Coronary artery (tissue), 2 donors: ENCODE measurements around the gene THSD1.
A peak's percentile ranks its signal among the peaks of the same experiment; 100 is the strongest.

Experiments
- DNase-seq: peaks from one replicate; pipeline ENCODE4 v3.0.0-alpha.2; 2017; ENCODE audit warnings: low spot score
- H3K27ac ChIP-seq, 2 donors: fragments of 200-600 bp; sonication (generic); one replicate each; pipeline ENCODE4 v1.5.1; 2016 to 2019
- H3K4me3 ChIP-seq: fragments of 200-600 bp; sonication (generic); 2 replicates; pipeline ENCODE4 v1.5.1; 2016; ENCODE audit warnings: mild to moderate bottlenecking, moderate library complexity
- TF ChIP-seq, protein P1 (sequence below): fragments of 200-600 bp; sonication (generic); IDR thresholded peaks from one replicate; pipeline ENCODE4 v1.5.1; 2019; ENCODE audit warnings: antibody characterized with exemption

Gene THSD1

DNA sequence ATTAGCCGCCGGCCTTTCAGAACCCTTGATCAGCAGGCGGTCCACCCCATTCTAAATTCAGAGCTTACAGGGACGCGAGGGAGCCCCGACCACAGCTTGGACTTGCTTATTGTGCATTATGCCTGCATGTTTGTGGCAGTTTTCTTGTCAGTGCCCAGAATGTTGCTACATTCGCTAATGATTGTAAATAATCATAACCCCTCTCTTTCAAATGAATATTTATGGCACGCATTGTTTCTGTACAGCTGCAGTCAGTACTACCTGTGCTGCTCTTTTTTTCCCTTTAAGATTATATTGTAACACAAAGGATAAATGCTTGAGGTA is 44.8 kb upstream of the THSD1 start:
- TF ChIP-seq, protein P1, sequence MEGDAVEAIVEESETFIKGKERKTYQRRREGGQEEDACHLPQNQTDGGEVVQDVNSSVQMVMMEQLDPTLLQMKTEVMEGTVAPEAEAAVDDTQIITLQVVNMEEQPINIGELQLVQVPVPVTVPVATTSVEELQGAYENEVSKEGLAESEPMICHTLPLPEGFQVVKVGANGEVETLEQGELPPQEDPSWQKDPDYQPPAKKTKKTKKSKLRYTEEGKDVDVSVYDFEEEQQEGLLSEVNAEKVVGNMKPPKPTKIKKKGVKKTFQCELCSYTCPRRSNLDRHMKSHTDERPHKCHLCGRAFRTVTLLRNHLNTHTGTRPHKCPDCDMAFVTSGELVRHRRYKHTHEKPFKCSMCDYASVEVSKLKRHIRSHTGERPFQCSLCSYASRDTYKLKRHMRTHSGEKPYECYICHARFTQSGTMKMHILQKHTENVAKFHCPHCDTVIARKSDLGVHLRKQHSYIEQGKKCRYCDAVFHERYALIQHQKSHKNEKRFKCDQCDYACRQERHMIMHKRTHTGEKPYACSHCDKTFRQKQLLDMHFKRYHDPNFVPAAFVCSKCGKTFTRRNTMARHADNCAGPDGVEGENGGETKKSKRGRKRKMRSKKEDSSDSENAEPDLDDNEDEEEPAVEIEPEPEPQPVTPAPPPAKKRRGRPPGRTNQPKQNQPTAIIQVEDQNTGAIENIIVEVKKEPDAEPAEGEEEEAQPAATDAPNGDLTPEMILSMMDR, result no peak
- Histone ChIP-seq H3K27ac (peak overlapping the region; percentile 85 to 94), H3K4me3 (peak overlapping the region; percentile 77)
- no peak for DNase-seq

DNA sequence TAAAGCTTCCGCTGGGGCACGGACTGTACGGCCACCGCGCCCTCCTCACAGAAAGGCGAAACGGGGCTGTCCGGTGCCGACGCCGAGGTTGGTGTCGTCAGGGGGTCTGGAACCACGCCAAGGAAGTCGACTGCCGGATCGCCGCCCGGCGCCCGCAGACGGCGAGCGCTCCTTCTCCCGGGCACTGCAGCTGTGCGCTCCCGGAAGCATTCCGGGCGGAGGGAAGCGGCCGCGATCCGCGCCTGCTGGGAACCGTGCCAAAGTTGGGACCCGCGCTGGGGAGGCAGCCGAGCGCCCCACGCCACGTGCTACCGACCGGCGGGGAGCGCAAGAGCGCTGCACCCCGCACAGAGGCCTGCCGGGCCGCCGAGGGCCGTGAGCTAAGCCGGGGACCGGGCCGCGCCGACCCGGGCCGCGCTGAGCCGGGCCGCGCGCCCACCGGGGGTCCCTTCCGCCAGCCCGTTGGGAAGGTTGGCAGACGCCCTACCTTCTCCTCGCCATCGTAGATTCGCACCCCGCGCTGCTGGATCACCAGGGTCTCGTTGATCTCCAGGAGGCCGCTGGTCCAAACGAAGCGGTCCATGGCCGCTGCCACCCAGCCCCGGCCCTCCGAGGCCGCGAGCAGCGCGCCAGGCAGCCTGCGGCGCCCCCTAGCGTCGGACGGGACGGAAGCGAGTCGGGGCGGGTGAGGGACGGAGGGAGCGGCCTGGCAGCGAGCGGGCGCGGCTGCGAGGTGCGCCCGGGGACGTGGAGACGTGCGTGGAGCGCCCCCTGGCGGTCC is 44.2 kb upstream of the THSD1 start, which contains the start of gene VPS36:
VPS36 (minus strand) TSS at position 623 of the 781 bp plus-strand sequence; CDS start at position 583, 40 bp downstream.
- TF ChIP-seq, protein P1, result peak; percentile 100
- Histone ChIP-seq H3K27ac (peak within 1 kb of the TSS; percentile 85 to 94), H3K4me3 (peak within 1 kb of the TSS; percentile 77)
- peak; percentile 95 for DNase-seq

DNA sequence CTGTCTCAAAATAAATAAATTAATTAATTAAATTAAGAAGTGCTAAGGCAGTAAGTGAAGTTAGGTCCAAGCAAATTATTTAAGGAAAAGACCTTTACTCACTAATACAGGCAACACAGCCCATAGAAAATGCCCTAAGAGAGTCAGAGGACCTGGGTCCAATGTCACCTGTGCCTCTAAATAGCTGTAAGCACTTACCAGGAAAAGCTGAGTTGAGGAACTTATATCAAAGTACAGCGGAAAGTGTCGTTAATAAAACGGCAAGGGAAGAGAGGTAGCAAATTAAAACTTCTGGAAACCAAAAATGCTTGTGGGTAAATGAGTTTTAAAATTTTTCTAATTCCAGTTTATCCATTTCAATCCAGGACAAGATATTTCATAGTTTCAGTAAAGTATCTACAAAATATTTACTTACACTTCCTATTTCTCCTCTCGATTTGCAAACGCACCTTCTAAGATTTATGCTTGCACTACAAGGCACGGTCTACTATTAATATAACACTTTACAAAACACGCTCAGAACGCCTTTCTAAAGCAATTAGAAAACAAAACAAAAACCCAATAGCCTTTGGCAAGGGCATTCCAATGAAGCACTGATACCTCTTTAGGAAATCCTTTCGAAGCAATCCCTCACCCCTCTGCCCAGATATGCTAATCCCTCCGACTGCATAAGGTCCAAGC is 43.5 kb upstream of the THSD1 start:
- no peak for DNase-seq
- TF ChIP-seq, protein P1, result no peak
- Histone ChIP-seq H3K4me3 (peak overlapping the region; percentile 77), H3K27ac (peak overlapping the region; percentile 85 to 94)

- Histone ChIP-seq H3K4me3 (peak overlapping the region; percentile 77), H3K27ac (no peak overlapping the region)
- TF ChIP-seq, protein P1, result no peak
- no peak for DNase-seq
Measured at GRCh38 chr13:52447815-52448552, 42.0 kb upstream of the THSD1 start.

DNA sequence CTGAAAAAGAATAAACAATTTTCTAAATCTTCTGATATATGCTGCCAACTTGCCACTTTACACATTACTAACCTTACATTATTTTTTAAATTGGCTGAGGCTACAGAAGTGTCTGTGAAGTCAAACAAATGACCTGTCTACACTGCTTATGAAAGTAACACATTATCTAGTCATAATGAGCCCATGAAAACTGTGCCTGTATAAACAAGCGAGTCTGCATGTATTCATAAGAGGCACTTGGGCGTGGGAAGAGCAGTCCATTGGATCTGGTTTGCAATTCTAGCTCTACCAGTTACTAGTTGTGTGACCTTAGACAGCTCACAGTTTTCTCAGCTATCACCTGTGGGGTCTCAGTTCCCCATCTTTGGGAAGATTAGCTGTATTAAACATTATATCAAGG is 41.4 kb upstream of the THSD1 start:
- H3K4me3 ChIP-seq, result no peak overlapping the region
- TF ChIP-seq, protein P1, result no peak
- no peak overlapping the region for H3K27ac ChIP-seq
- DNase-seq, result no peak

DNA sequence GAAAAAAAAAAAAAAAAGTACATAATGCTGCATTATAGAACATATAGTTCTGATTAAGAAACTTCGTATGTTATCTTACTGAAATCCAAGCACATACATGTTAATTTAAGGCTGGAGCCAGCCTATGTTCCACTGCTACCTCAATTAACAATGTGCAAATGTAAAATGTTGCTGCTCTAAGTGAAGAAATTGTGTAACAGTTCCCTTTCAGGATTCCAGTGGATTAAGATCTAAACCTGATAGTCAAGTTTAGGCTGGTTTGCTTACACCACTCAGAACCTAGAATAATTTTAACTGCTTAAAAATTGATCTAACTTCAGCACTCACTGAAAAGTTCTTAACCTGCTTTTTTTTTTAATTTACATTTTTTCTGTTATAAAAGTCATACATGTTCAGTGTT is 40.3 kb upstream of the THSD1 start:
- TF ChIP-seq, protein P1, result no peak
- no peak for DNase-seq
- H3K4me3 ChIP-seq, result no peak overlapping the region
- H3K27ac ChIP-seq, result no peak overlapping the region
